ENCODE measurements around the gene EIF5. TPM values are rescaled to one million over a fixed set of nuclear protein-coding genes. Genes with fewer than 3 reads are reported as not detected.

The EIF5 gene
- total RNA-seq, result 458 and 483 TPM in 2 replicates
- long read RNA-seq, full-length matches to known transcripts, result 179 of 498 reads
- long read RNA-seq, partial matches to known transcripts, result 284 of 498 reads
- long read RNA-seq, other reads (novel, unspliced or antisense), result 35 of 498 reads

DNA sequence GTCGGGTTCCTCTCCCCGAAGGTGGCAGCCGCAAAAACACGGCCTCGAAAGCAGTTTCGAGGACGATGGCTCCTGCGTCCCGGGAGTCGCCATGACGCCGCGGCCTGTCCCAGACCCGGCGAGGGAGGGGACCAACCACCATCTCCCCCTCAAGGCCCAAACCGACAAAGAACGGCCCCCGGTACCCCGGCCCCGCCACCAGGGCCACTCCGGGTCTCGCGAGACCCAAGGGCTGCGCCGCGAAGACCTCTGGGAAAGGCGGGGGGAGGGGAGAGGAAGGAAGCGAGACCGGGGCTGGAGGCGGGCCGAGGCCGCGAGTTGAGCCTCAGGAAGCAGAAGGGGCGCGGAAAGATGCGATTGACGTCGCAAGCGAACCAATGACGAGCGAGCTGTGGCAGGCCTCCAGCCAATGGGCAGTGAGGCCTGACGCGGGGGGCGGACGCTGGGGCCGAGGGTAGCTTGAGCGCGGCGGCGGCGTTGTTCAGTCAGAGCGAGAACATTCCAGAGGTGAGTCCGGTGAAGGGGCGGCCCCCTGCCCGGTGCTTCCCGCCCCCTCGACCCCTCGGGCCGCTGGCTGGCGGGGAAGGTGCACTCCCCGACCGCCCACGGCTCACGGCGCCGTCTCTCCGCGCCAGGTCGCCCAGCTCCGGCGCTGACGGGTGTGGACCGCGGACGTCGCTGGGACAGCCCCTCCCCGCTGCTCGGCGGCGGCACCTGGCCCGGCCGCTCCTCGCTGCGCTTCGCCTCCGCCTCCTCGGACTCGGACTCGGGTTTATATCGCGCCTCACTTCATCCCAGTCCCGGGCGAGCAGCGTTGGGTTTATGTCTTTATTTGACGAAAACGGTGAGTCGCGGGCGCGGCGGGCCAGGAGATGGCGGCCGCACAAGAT lies at the start of gene EIF5:
Gene EIF5, plus strand, starts transcription at position 484 of the 890 bp plus-strand sequence. CDS start 1,624 bp downstream, outside the sequence.
- DNase-seq (ENCODE audit: low read depth, low spot score), result peak; percentile 98
- TF ChIP-seq, protein P1, sequence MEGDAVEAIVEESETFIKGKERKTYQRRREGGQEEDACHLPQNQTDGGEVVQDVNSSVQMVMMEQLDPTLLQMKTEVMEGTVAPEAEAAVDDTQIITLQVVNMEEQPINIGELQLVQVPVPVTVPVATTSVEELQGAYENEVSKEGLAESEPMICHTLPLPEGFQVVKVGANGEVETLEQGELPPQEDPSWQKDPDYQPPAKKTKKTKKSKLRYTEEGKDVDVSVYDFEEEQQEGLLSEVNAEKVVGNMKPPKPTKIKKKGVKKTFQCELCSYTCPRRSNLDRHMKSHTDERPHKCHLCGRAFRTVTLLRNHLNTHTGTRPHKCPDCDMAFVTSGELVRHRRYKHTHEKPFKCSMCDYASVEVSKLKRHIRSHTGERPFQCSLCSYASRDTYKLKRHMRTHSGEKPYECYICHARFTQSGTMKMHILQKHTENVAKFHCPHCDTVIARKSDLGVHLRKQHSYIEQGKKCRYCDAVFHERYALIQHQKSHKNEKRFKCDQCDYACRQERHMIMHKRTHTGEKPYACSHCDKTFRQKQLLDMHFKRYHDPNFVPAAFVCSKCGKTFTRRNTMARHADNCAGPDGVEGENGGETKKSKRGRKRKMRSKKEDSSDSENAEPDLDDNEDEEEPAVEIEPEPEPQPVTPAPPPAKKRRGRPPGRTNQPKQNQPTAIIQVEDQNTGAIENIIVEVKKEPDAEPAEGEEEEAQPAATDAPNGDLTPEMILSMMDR (conservative IDR thresholded peaks at IDR 0.05), result peak; percentile 52
- peaks cover 31% of the 10 kb centered on the region for H3K36me3 Mint-ChIP-seq (ENCODE audit: low read depth)
- H3K9me3 Mint-ChIP-seq, result no peaks in the 10 kb centered on the region
- H3K4me3 Mint-ChIP-seq, result peak within 1 kb of the TSS; percentile 97
- peak within 1 kb of the TSS; percentile 96 for H3K27ac Mint-ChIP-seq (ENCODE audit: unreplicated experiment)
- peaks cover 2% of the 10 kb centered on the region for H3K27me3 Mint-ChIP-seq (ENCODE audit: low read depth)
- peaks cover 51% of the 10 kb centered on the region for H3K4me1 Mint-ChIP-seq

DNA sequence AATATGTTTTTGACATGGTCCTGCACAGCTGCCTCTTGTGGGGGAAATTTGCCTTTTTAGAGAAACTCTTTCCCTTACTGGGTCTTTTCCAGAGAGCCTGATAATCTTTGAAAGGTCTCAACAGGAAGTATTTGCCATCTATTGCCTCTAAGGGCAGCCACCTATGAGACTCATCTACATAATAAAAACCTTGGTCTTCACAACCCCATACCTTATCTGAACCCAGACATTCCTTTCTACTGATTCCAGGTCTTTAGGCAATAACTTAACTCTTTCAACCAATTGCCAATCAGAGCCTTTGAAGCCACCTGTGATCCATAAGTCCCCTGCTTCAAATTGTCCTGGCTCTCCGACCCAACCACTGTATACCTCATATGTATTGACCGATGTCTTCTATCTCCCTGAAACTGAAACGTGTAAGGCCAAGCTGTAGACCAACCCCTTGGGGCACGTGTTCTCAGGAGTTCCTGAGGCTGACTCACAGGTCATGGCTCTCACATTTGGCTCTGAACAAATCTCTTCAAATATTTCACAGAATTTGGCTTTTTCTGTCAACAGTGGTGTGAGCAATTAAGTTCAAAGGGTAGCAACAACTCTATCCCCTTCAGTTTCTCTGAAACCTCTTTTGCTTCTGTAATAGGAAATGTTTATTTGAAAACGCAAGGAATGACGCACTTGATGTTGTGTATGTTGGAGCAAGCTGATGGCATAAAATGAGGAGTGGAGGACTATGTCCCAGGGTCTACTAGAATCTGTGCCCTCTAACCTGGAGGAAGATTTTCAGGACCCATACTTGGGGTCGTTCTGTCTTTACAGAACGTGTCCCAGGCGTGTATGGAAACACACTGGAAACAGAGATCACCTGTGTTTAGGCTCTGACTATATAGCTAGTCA lies 49.2 kb upstream of the EIF5 start:
- TF ChIP-seq, protein P1 (conservative IDR thresholded peaks at IDR 0.05), result no peak
- Mint-ChIP-seq H3K4me3 (no peak overlapping the region), H3K4me1 (peaks cover 7% of the 10 kb centered on the region), H3K9me3 (peaks cover 1% of the 10 kb centered on the region), H3K36me3 (ENCODE audit: low read depth) (no peaks in the 10 kb centered on the region), H3K27ac (ENCODE audit: unreplicated experiment) (no peak overlapping the region), H3K27me3 (ENCODE audit: low read depth) (peaks cover 63% of the 10 kb centered on the region)
- no peak for DNase-seq (ENCODE audit: low read depth, low spot score)

DNA sequence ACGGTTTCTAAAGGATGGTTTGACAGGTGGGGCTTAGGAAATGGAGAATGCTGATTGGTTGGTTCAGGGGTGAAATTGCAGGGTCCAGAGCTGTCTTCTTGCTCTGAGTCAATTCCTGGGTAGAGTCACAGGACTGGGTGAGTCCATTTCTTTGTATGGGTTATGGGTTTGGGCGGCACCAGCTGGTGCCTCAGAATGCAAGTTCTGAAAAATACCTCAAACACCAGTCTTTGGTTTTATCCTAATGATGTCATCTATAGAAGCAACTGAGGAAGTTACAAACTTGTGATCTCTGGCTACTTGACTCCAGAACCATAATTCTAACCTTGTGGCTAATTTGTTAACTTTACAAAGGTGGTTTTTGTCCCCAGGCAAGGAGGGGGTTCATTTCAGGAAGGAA lies 47.6 kb upstream of the EIF5 start:
- Mint-ChIP-seq H3K36me3 (ENCODE audit: low read depth) (no peaks in the 10 kb centered on the region), H3K9me3 (peaks cover 2% of the 10 kb centered on the region), H3K4me3 (no peak overlapping the region), H3K27me3 (ENCODE audit: low read depth) (peaks cover 55% of the 10 kb centered on the region), H3K27ac (ENCODE audit: unreplicated experiment) (no peak overlapping the region), H3K4me1 (peaks cover 5% of the 10 kb centered on the region)
- TF ChIP-seq, protein P1 (conservative IDR thresholded peaks at IDR 0.05), result no peak
- no peak for DNase-seq (ENCODE audit: low read depth, low spot score)

DNA sequence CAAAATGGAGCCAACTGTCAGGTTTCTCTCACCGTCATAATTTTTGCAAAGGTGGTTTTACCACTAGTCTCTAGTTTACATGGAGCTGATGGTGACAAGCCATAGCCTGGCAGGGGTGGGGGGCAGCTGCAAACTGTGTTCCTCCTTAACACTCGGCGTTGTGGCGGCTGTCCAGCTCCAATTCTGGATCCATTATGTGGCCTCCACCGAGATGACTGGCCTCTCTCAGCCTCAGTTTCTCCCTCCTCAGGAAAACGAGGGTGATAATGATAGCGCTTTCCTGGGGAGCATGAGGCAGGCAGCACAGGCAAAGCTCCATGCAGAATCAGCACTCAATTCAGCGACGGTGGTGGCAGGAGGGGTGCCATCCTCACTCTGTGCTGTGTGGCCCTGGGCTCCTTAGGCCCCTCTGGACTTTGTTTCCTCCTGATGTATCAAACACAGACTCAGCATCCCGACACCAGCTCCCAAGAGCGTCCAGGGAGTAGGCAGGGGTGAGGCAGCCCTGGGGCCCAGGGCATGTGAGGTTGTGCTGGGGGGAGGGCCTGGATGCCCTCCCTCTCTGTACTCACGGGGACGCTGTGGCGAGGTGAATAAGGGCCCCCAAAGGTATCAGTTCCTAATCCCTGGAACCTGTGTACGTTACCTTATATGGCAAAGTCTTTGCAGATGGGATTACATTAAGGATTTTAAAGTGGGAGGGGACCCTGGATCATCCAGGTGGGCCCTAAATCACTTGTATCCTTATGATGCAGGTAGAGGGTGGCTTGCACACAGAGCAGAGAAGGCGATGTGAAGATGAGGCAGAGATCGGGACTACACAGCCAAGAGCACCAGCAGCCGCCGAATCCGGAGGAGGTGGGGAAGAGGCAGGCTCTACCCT lies 46.8 kb upstream of the EIF5 start:
- H3K27ac Mint-ChIP-seq (ENCODE audit: unreplicated experiment), result no peak overlapping the region
- no peaks in the 10 kb centered on the region for H3K36me3 Mint-ChIP-seq (ENCODE audit: low read depth)
- H3K4me3 Mint-ChIP-seq, result no peak overlapping the region
- H3K9me3 Mint-ChIP-seq, result peaks cover 2% of the 10 kb centered on the region
- H3K27me3 Mint-ChIP-seq (ENCODE audit: low read depth), result peaks cover 55% of the 10 kb centered on the region
- DNase-seq (ENCODE audit: low read depth, low spot score), result no peak
- TF ChIP-seq, protein P1 (conservative IDR thresholded peaks at IDR 0.05), result no peak
- H3K4me1 Mint-ChIP-seq, result no peaks in the 10 kb centered on the region

All from neural crest cell (in vitro differentiated cells).